ENCODE data around the gene FRMD3.

FRMD3 gene

GRCh38 chr9:83563360-83563759 is 25.2 kb upstream of the FRMD3 start:
- H3K9ac ChIP-seq = no peak overlapping the region
- no peaks in the 10 kb centered on the region for H3K79me2 ChIP-seq (ENCODE audit: insufficient read depth, low read depth)
- no peak overlapping the region for H3K27ac ChIP-seq
- TF ChIP-seq, protein P1, sequence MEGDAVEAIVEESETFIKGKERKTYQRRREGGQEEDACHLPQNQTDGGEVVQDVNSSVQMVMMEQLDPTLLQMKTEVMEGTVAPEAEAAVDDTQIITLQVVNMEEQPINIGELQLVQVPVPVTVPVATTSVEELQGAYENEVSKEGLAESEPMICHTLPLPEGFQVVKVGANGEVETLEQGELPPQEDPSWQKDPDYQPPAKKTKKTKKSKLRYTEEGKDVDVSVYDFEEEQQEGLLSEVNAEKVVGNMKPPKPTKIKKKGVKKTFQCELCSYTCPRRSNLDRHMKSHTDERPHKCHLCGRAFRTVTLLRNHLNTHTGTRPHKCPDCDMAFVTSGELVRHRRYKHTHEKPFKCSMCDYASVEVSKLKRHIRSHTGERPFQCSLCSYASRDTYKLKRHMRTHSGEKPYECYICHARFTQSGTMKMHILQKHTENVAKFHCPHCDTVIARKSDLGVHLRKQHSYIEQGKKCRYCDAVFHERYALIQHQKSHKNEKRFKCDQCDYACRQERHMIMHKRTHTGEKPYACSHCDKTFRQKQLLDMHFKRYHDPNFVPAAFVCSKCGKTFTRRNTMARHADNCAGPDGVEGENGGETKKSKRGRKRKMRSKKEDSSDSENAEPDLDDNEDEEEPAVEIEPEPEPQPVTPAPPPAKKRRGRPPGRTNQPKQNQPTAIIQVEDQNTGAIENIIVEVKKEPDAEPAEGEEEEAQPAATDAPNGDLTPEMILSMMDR (conservative IDR thresholded peaks at IDR 0.05; ENCODE audit: low read depth, low read length) = no peak
- no peaks in the 10 kb centered on the region for H4K20me1 ChIP-seq (ENCODE audit: insufficient read depth)
- H3K4me2 ChIP-seq = no peak overlapping the region
- H3K27me3 ChIP-seq (ENCODE audit: insufficient read depth, low read depth) = no peaks in the 10 kb centered on the region
- no peak overlapping the region for H3K4me3 ChIP-seq (IDR thresholded peaks at IDR 0.05; ENCODE audit: insufficient read depth, low read depth, low read length)
- no peaks in the 10 kb centered on the region for H3K36me3 ChIP-seq (ENCODE audit: insufficient read depth)
- H2AFZ ChIP-seq (ENCODE audit: low read depth) = no peak overlapping the region
- H3K4me1 ChIP-seq (ENCODE audit: low read depth, poor library complexity, severe bottlenecking) = no peaks in the 10 kb centered on the region

DNA sequence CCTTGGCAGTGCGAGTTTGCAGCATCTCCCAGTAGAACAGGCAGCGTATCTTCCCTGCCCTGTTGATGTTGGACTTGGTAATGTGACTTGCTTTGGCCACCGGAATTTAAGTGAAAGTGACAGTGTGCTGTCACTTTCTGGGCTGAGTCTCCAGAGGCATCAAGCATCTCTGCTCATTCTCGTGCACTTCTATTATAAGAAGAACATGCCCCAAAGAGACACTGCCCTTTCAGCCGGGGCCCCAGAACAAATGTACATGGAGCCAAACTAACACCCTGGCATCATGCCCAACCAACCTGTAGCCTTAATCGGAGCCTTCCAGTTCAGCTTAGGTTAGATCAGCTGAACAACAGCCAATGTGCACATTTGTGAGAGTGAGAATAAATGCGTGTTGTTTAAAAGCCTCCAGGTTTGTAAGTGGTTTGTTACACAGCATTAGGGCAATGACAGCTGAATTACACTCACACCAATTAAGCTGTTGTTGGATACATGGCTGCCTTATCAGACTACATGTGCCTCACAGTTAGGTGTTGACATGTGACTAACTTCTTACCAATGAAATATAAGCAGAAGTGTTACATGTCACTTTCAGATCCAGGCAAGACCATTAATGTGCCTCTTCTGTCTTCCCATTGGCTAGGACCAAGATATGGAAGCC is 22.1 kb upstream of the FRMD3 start:
- Histone ChIP-seq H3K36me3 (ENCODE audit: insufficient read depth) (no peaks in the 10 kb centered on the region), H2AFZ (ENCODE audit: low read depth) (no peak overlapping the region), H3K4me2 (no peak overlapping the region), H3K4me3 (IDR thresholded peaks at IDR 0.05; ENCODE audit: insufficient read depth, low read depth, low read length) (no peak overlapping the region), H3K27ac (no peak overlapping the region), H3K9ac (no peak overlapping the region), H4K20me1 (ENCODE audit: insufficient read depth) (no peaks in the 10 kb centered on the region), H3K27me3 (ENCODE audit: insufficient read depth, low read depth) (no peaks in the 10 kb centered on the region), H3K79me2 (ENCODE audit: insufficient read depth, low read depth) (no peaks in the 10 kb centered on the region), H3K4me1 (ENCODE audit: low read depth, poor library complexity, severe bottlenecking) (no peaks in the 10 kb centered on the region)
- TF ChIP-seq, protein P1 (conservative IDR thresholded peaks at IDR 0.05; ENCODE audit: low read depth, low read length) = no peak

GRCh38 chr9:83557771-83558170 is 19.6 kb upstream of the FRMD3 start:
- H3K4me1 ChIP-seq (ENCODE audit: low read depth, poor library complexity, severe bottlenecking) = no peaks in the 10 kb centered on the region
- no peaks in the 10 kb centered on the region for H3K79me2 ChIP-seq (ENCODE audit: insufficient read depth, low read depth)
- H3K4me2 ChIP-seq = no peak overlapping the region
- H3K4me3 ChIP-seq (IDR thresholded peaks at IDR 0.05; ENCODE audit: insufficient read depth, low read depth, low read length) = no peak overlapping the region
- no peaks in the 10 kb centered on the region for H4K20me1 ChIP-seq (ENCODE audit: insufficient read depth)
- H3K27ac ChIP-seq = no peak overlapping the region
- TF ChIP-seq, protein P1 (conservative IDR thresholded peaks at IDR 0.05; ENCODE audit: low read depth, low read length) = no peak
- H3K9ac ChIP-seq = no peak overlapping the region
- H3K27me3 ChIP-seq (ENCODE audit: insufficient read depth, low read depth) = no peaks in the 10 kb centered on the region
- H3K36me3 ChIP-seq (ENCODE audit: insufficient read depth) = no peaks in the 10 kb centered on the region
- no peak overlapping the region for H2AFZ ChIP-seq (ENCODE audit: low read depth)

- Histone ChIP-seq H3K36me3 (ENCODE audit: insufficient read depth) (no peaks in the 10 kb centered on the region), H3K4me3 (IDR thresholded peaks at IDR 0.05; ENCODE audit: insufficient read depth, low read depth, low read length) (no peak overlapping the region), H3K27me3 (ENCODE audit: insufficient read depth, low read depth) (no peaks in the 10 kb centered on the region), H4K20me1 (ENCODE audit: insufficient read depth) (no peaks in the 10 kb centered on the region), H3K79me2 (ENCODE audit: insufficient read depth, low read depth) (no peaks in the 10 kb centered on the region), H2AFZ (ENCODE audit: low read depth) (no peak overlapping the region), H3K4me2 (no peak overlapping the region), H3K4me1 (ENCODE audit: low read depth, poor library complexity, severe bottlenecking) (no peaks in the 10 kb centered on the region), H3K27ac (no peak overlapping the region), H3K9ac (no peak overlapping the region)
- TF ChIP-seq, protein P1 (conservative IDR thresholded peaks at IDR 0.05; ENCODE audit: low read depth, low read length) = no peak
Measured at GRCh38 chr9:83557317-83557716, 19.1 kb upstream of the FRMD3 start.

All from KMS-11 (cell line).